ENCODE results near the gene GPR132.
"Not testable (repeated sequence)": the region's sequence is repeated elsewhere in the genome, so short reads cannot be mapped to it uniquely, and the experiment has no call there.

GPR132 gene

GRCh38 chr14:105065280-105066228 lies at the start of gene GPR132:
Gene GPR132 (minus strand): TSS chr14:105065430. CDS start chr14:105055420, 10,010 bp downstream.
- peak in 1 of 2 donors; percentile 89 for DNase-seq (ENCODE audit: low read depth in 2 of 2)

GRCh38 chr14:105109243-105109642 lies 44.0 kb upstream of the GPR132 start:
- DNase-seq (ENCODE audit: low read depth in 2 of 2): not testable (repeated sequence)

GRCh38 chr14:105108516-105108864 lies 43.3 kb upstream of the GPR132 start:
- no peak for DNase-seq (ENCODE audit: low read depth in 2 of 2)

GRCh38 chr14:105107781-105108515 lies 42.7 kb upstream of the GPR132 start:
- no peak for DNase-seq (ENCODE audit: low read depth in 2 of 2)

- no peak for DNase-seq (ENCODE audit: low read depth in 2 of 2)
These were observed 42.1 kb upstream of the GPR132 start for GRCh38 chr14:105107351-105107750.

- no peak for DNase-seq (ENCODE audit: low read depth in 2 of 2)
These were observed 39.9 kb upstream of the GPR132 start for GRCh38 chr14:105105158-105105557.

- DNase-seq (ENCODE audit: low read depth in 2 of 2): no peak
These were observed 37.7 kb upstream of the GPR132 start for GRCh38 chr14:105102893-105103292.

- DNase-seq (ENCODE audit: low read depth in 2 of 2): no peak
These were observed 37.2 kb upstream of the GPR132 start for GRCh38 chr14:105102361-105102870.

- DNase-seq (ENCODE audit: low read depth in 2 of 2): no peak
These were observed 35.7 kb upstream of the GPR132 start for GRCh38 chr14:105100910-105101309.

GRCh38 chr14:105099778-105100177 lies 34.5 kb upstream of the GPR132 start:
- DNase-seq (ENCODE audit: low read depth in 2 of 2): no peak

GRCh38 chr14:105098316-105098715 lies 33.1 kb upstream of the GPR132 start:
- DNase-seq (ENCODE audit: low read depth in 2 of 2): no peak

- no peak for DNase-seq (ENCODE audit: low read depth in 2 of 2)
These were observed 32.5 kb upstream of the GPR132 start for GRCh38 chr14:105097794-105098127.

GRCh38 chr14:105096206-105096875 lies 31.1 kb upstream of the GPR132 start:
- DNase-seq (ENCODE audit: low read depth in 2 of 2): no peak

GRCh38 chr14:105095236-105095805 lies 30.1 kb upstream of the GPR132 start:
- DNase-seq (ENCODE audit: low read depth in 2 of 2): no peak

- DNase-seq (ENCODE audit: low read depth in 2 of 2): no peak
These were observed 29.1 kb upstream of the GPR132 start for GRCh38 chr14:105094193-105094907.

GRCh38 chr14:105093431-105094192 lies 28.4 kb upstream of the GPR132 start:
- no peak for DNase-seq (ENCODE audit: low read depth in 2 of 2)

- DNase-seq (ENCODE audit: low read depth in 2 of 2): no peak
These were observed 27.8 kb upstream of the GPR132 start for GRCh38 chr14:105093038-105093430.

GRCh38 chr14:105092171-105093037 lies 27.2 kb upstream of the GPR132 start:
- DNase-seq (ENCODE audit: low read depth in 2 of 2): no peak

GRCh38 chr14:105091517-105092170 lies 26.4 kb upstream of the GPR132 start:
- DNase-seq (ENCODE audit: low read depth in 2 of 2): no peak

All from stimulated activated CD4-positive, alpha-beta T cell treated with anti-CD3 and anti-CD28 coated beads, Interleukin-1b, Interleukin-23, amount 100 ng/mL, for 1 hour (primary cell).